Endothelial cell (in vitro differentiated cells): ENCODE results near the gene PIGN. TPM values are rescaled to one million over a fixed set of nuclear protein-coding genes. Genes with fewer than 3 reads are reported as not detected.
"Not testable (repeated sequence)": the region's sequence is repeated elsewhere in the genome, so short reads cannot be mapped to it uniquely, and the experiment has no call there.

Source experiments
- DNase-seq: peaks from one replicate; pipeline ENCODE4 v3.0.0; 2021; ENCODE audit warnings: low spot score
- H3K27ac Mint-ChIP-seq: one replicate; pipeline ENCODE4 v1.8.0; 2021; ENCODE audit warnings: mixed read lengths, inconsistent platforms; ENCODE audit not compliant: unreplicated experiment
- H3K27me3 Mint-ChIP-seq: one replicate; pipeline ENCODE4 v1.8.0; 2021; ENCODE audit warnings: mild to moderate bottlenecking, moderate library complexity, mixed read lengths, inconsistent platforms; ENCODE audit not compliant: unreplicated experiment
- H3K36me3 Mint-ChIP-seq: one replicate; pipeline ENCODE4 v1.8.0; 2021; ENCODE audit warnings: mild to moderate bottlenecking, low read depth, mixed read lengths, inconsistent platforms; ENCODE audit not compliant: unreplicated experiment
- H3K4me1 Mint-ChIP-seq: one replicate; pipeline ENCODE4 v1.8.0; 2021; ENCODE audit warnings: mild to moderate bottlenecking, mixed read lengths, inconsistent platforms; ENCODE audit not compliant: unreplicated experiment
- H3K4me3 Mint-ChIP-seq: one replicate; pipeline ENCODE4 v1.8.0; 2021; ENCODE audit warnings: mild to moderate bottlenecking, mixed read lengths, inconsistent platforms; ENCODE audit not compliant: unreplicated experiment
- H3K9me3 Mint-ChIP-seq: one replicate; pipeline ENCODE4 v1.8.0; 2021; ENCODE audit warnings: mixed read lengths, inconsistent platforms; ENCODE audit not compliant: unreplicated experiment
- CTCF ChIP-seq: fragments of 200-600 bp; sonication (generic); IDR thresholded peaks from one replicate; pipeline ENCODE4 v1.5.0; 2021; ENCODE audit warnings: antibody characterized with exemption; ENCODE audit not compliant: unreplicated experiment
- total RNA-seq: library from RNA; stranded (reverse); fragmentation: NEBNext Ultra II Directional; extraction: Animal tissue kit (Norgen Biotek cat#: 25700); gene quantifications from one replicate; pipeline ENCODE4 v1.2.1, GENCODE V29; 2021; ENCODE audit not compliant: unreplicated experiment

PIGN gene
- total RNA-seq, 1 donor from 2014 or later: 23.0 TPM

GRCh38 chr18:62172298-62172697 lies 14.6 kb downstream of the PIGN start:
- Mint-ChIP-seq H3K27ac (no peak overlapping the region), H3K27me3 (no peaks in the 10 kb centered on the region), H3K4me3 (no peak overlapping the region), H3K36me3 (no peaks in the 10 kb centered on the region), H3K9me3 (no peaks in the 10 kb centered on the region), H3K4me1 (peaks cover 5% of the 10 kb centered on the region)
- no peak for TF ChIP-seq CTCF
- DNase-seq: no peak

- Mint-ChIP-seq H3K9me3 (no peaks in the 10 kb centered on the region), H3K4me1 (peaks cover 3% of the 10 kb centered on the region), H3K4me3 (no peak overlapping the region), H3K27me3 (no peaks in the 10 kb centered on the region), H3K27ac (no peak overlapping the region), H3K36me3 (no peaks in the 10 kb centered on the region)
- no peak for DNase-seq
- TF ChIP-seq CTCF: no peak
These were observed 16.0 kb downstream of the PIGN start for GRCh38 chr18:62170857-62171256.

GRCh38 chr18:62166524-62166923 lies 20.3 kb downstream of the PIGN start:
- H3K27me3 Mint-ChIP-seq: not testable (repeated sequence)

GRCh38 chr18:62165583-62165982 lies 21.3 kb downstream of the PIGN start:
- Mint-ChIP-seq H3K27me3 (no peaks in the 10 kb centered on the region), H3K36me3 (peaks cover 7% of the 10 kb centered on the region), H3K4me1 (peaks cover 4% of the 10 kb centered on the region), H3K4me3 (no peak overlapping the region), H3K27ac (no peak overlapping the region), H3K9me3 (no peaks in the 10 kb centered on the region)
- DNase-seq: no peak
- no peak for TF ChIP-seq CTCF

More at GRCh38 chr18:62166524-62166923, 20.3 kb downstream of the PIGN start:
- H3K36me3 Mint-ChIP-seq, H3K27ac Mint-ChIP-seq, H3K4me1 Mint-ChIP-seq, DNase-seq, H3K4me3 Mint-ChIP-seq, H3K9me3 Mint-ChIP-seq: not testable (repeated sequence)

- no peak for DNase-seq
- no peak for TF ChIP-seq CTCF
- Mint-ChIP-seq H3K36me3 (peaks cover 7% of the 10 kb centered on the region), H3K9me3 (no peaks in the 10 kb centered on the region), H3K4me1 (peaks cover 4% of the 10 kb centered on the region), H3K27ac (no peak overlapping the region), H3K27me3 (no peaks in the 10 kb centered on the region), H3K4me3 (no peak overlapping the region)
These were observed 21.9 kb downstream of the PIGN start for GRCh38 chr18:62164855-62165487.
